OCI-LY1 (cell line): ENCODE measurements around the gene RAD51B.

Source experiments
- H2AFZ ChIP-seq: fragments of 200-600 bp; sonication (generic), shearing (Covaris generic); 2 replicates; pipeline ENCODE4 v1.6.0; 2014; ENCODE audit warnings: antibody characterized with exemption, mild to moderate bottlenecking, low read length
- H3F3A ChIP-seq: fragments of 200-600 bp; sonication (generic), shearing (Covaris generic); 2 replicates; pipeline ENCODE4 v1.6.0; 2014; ENCODE audit warnings: mild to moderate bottlenecking, antibody characterized with exemption, low read length, moderate library complexity; ENCODE audit not compliant: insufficient read depth
- H3K27ac ChIP-seq: fragments of 200-600 bp; sonication (generic); 2 replicates; pipeline ENCODE4 v1.5.1; 2014; ENCODE audit warnings: low read length, mixed run types, mild to moderate bottlenecking, low read depth; ENCODE audit not compliant: poor library complexity, severe bottlenecking
- H3K27me3 ChIP-seq: fragments of 200-600 bp; sonication (generic); 2 replicates; pipeline ENCODE4 v1.6.0; 2014; ENCODE audit warnings: antibody characterized with exemption, mild to moderate bottlenecking, low read length, moderate library complexity; ENCODE audit not compliant: insufficient read depth
- H3K36me3 ChIP-seq: fragments of 200-600 bp; sonication (generic); 2 replicates; pipeline ENCODE4 v1.6.1; 2014; ENCODE audit warnings: mild to moderate bottlenecking, antibody characterized with exemption, low read length, moderate library complexity, mixed read lengths; ENCODE audit not compliant: insufficient read depth
- H3K4me1 ChIP-seq: fragments of 200-600 bp; sonication (generic); 2 replicates; pipeline ENCODE4 v1.5.1; 2014; ENCODE audit warnings: mild to moderate bottlenecking, low read length, moderate library complexity; ENCODE audit not compliant: insufficient read depth, severe bottlenecking
- H3K4me2 ChIP-seq: fragments of 200-600 bp; sonication (generic), shearing (Covaris generic); 2 replicates; pipeline ENCODE4 v1.6.1; 2014; ENCODE audit warnings: low read length
- H3K4me3 ChIP-seq: fragments of 200-600 bp; sonication (generic); 2 replicates; pipeline ENCODE4 v1.5.1; 2014; ENCODE audit warnings: low read length, low read depth, mild to moderate bottlenecking, mixed read lengths; ENCODE audit not compliant: poor library complexity, severe bottlenecking
- H3K79me2 ChIP-seq: fragments of 200-600 bp; shearing (Covaris generic); 2 replicates; pipeline ENCODE4 v1.6.1; 2016; ENCODE audit warnings: mixed run types, low read length, mixed read lengths; ENCODE audit not compliant: insufficient read depth
- H3K9ac ChIP-seq: fragments of 200-600 bp; sonication (generic), shearing (Covaris generic); 2 replicates; pipeline ENCODE4 v1.6.1; 2014; ENCODE audit warnings: mild to moderate bottlenecking, low read length, mixed read lengths
- H3K9me2 ChIP-seq: fragments of 200-600 bp; sonication (generic), shearing (Covaris generic); 2 replicates; pipeline ENCODE4 v1.6.1; 2014; ENCODE audit warnings: low read depth, mild to moderate bottlenecking, low read length, mixed read lengths
- H3K9me3 ChIP-seq: fragments of 200-600 bp; shearing (Covaris generic); 2 replicates; pipeline ENCODE4 v1.6.1; 2014; ENCODE audit warnings: low read length, mixed read lengths
- H4K20me1 ChIP-seq: fragments of 200-600 bp; sonication (generic), shearing (Covaris generic); 2 replicates; pipeline ENCODE4 v1.6.0; 2016; ENCODE audit warnings: mild to moderate bottlenecking, low read length; ENCODE audit not compliant: insufficient read depth
- EZH2 ChIP-seq: fragments of 200-600 bp; sonication (generic), shearing (Covaris generic); IDR thresholded peaks from 2 replicates; pipeline ENCODE4 v1.8.0; 2017; ENCODE audit warnings: borderline replicate concordance, mixed run types, mild to moderate bottlenecking, antibody characterized with exemption, low read length, moderate library complexity, mixed read lengths
- TF ChIP-seq, protein P1 (sequence below): fragments of 200-600 bp; sonication (generic), shearing (Covaris generic); IDR thresholded peaks from 2 replicates; pipeline ENCODE4 v1.5.1; 2017; ENCODE audit warnings: mild to moderate bottlenecking, antibody characterized with exemption, low read length, moderate library complexity, mixed read lengths

Gene RAD51B

DNA sequence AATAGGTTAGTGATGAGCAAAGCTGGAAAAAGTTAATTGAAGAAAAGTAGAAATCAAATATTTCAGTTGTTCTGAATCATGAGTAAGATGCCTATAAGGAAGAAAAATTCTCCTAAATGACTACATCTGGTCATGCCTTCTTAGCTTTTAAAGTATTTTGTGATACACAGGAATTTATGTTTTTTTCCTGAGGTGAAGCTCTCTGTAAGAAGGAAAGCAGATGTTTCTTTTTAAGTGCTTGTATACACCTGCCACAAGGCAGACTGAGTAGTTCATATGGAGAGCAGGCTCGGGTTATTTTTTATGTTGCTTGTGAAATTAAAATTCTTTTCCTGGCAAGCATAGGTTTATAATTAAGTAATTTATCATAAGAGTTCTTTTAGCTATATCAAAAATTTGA lies 275.2 kb downstream of the RAD51B start:
- H3K9me3 ChIP-seq = peaks cover 3% of the 10 kb centered on the region; the same call in 1 of the 2 replicates
- H3K27me3 ChIP-seq = no peaks in the 10 kb centered on the region
- H3K9ac ChIP-seq = no peak overlapping the region
- no peaks in the 10 kb centered on the region for H3K36me3 ChIP-seq
- no peak overlapping the region for H3K4me2 ChIP-seq
- no peak overlapping the region for H3K4me3 ChIP-seq
- no peak for TF ChIP-seq EZH2
- TF ChIP-seq, protein P1, sequence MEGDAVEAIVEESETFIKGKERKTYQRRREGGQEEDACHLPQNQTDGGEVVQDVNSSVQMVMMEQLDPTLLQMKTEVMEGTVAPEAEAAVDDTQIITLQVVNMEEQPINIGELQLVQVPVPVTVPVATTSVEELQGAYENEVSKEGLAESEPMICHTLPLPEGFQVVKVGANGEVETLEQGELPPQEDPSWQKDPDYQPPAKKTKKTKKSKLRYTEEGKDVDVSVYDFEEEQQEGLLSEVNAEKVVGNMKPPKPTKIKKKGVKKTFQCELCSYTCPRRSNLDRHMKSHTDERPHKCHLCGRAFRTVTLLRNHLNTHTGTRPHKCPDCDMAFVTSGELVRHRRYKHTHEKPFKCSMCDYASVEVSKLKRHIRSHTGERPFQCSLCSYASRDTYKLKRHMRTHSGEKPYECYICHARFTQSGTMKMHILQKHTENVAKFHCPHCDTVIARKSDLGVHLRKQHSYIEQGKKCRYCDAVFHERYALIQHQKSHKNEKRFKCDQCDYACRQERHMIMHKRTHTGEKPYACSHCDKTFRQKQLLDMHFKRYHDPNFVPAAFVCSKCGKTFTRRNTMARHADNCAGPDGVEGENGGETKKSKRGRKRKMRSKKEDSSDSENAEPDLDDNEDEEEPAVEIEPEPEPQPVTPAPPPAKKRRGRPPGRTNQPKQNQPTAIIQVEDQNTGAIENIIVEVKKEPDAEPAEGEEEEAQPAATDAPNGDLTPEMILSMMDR = no peak
- H3K27ac ChIP-seq = no peak overlapping the region
- H3K4me1 ChIP-seq = peaks cover 6% of the 10 kb centered on the region
- H3F3A ChIP-seq = no peaks in the 10 kb centered on the region
- H3K9me2 ChIP-seq = no peaks in the 10 kb centered on the region
- no peaks in the 10 kb centered on the region for H4K20me1 ChIP-seq
- no peak overlapping the region for H2AFZ ChIP-seq
- H3K79me2 ChIP-seq = no peaks in the 10 kb centered on the region

DNA sequence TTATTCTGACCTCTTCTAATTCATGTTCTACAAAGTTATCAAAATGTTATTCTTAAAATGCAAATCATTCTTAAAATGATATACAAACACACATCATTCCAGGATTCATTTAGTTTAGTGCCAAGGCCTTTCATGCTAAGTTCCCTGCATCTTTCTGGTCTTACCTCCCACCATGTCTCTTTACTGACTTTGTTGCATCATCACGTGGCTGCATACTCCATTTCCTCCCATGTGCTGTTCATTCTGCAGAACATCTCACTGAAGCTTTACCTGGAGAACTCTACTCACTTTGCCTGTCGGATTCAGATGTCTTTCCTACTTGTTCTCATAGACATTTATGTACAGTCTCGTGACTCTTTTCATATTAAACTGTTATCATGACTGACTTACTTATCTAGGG lies 278.1 kb downstream of the RAD51B start:
- Histone ChIP-seq H3K4me1 (no peaks in the 10 kb centered on the region), H3K27me3 (no peaks in the 10 kb centered on the region), H3F3A (no peaks in the 10 kb centered on the region), H2AFZ (no peak overlapping the region), H3K4me2 (no peak overlapping the region), H3K79me2 (no peaks in the 10 kb centered on the region), H3K27ac (no peak overlapping the region), H3K36me3 (no peaks in the 10 kb centered on the region), H3K4me3 (no peak overlapping the region), H4K20me1 (no peaks in the 10 kb centered on the region), H3K9ac (no peak overlapping the region), H3K9me3 (peaks cover 7% of the 10 kb centered on the region; the same call in 1 of the 2 replicates), H3K9me2 (no peaks in the 10 kb centered on the region)
- no peak for TF ChIP-seq EZH2
- TF ChIP-seq, protein P1 = no peak

DNA sequence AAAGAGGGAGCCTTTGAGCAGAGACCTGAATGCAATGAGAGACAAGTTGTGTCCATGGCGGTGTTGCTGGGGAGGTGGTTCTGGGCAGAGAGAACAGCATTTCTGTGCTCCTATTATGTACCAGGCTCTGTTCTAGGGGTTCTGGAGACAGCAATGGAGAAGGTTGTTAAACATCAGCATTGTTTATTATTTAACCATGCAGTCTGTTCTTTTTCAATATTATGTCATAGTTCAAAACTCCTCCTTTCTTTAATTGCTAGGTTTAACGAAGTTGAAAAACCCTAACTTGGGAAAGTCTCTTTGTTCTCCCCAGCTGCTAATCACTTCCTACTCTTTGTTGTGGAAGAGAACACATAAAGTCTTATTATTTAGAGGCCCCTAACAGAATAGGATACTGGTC lies 279.3 kb downstream of the RAD51B start:
- Histone ChIP-seq H3K9me3 (peaks cover 7% of the 10 kb centered on the region; the same call in 1 of the 2 replicates), H3K4me2 (no peak overlapping the region), H3K4me3 (no peak overlapping the region), H3K4me1 (no peaks in the 10 kb centered on the region), H3K9ac (no peak overlapping the region), H3K36me3 (no peaks in the 10 kb centered on the region), H3K27me3 (no peaks in the 10 kb centered on the region), H3K9me2 (no peaks in the 10 kb centered on the region), H4K20me1 (no peaks in the 10 kb centered on the region), H3F3A (no peaks in the 10 kb centered on the region), H3K79me2 (no peaks in the 10 kb centered on the region), H3K27ac (no peak overlapping the region), H2AFZ (no peak overlapping the region)
- TF ChIP-seq, protein P1 = no peak
- no peak for TF ChIP-seq EZH2
